HG03460 (cell line): Measurements from ENCODE around the gene C16orf89.
A peak's percentile ranks its signal among the peaks of the same experiment; 100 is the strongest.
"Not testable (repeated sequence)": the region's sequence is repeated elsewhere in the genome, so short reads cannot be mapped to it uniquely, and the experiment has no call there.

Experiments
- ATAC-seq: cut with Tn5 transposase; IDR thresholded peaks from one replicate; pipeline ENCODE4 v1.9.1; 2021; ENCODE audit not compliant: unreplicated experiment

Gene C16orf89

GRCh38 chr16:5084802-5085201 is 19.0 kb upstream of the C16orf89 start:
- not testable (repeated sequence) for ATAC-seq

- not testable (repeated sequence) for ATAC-seq
Measured at GRCh38 chr16:5084099-5084731, 18.5 kb upstream of the C16orf89 start.

DNA sequence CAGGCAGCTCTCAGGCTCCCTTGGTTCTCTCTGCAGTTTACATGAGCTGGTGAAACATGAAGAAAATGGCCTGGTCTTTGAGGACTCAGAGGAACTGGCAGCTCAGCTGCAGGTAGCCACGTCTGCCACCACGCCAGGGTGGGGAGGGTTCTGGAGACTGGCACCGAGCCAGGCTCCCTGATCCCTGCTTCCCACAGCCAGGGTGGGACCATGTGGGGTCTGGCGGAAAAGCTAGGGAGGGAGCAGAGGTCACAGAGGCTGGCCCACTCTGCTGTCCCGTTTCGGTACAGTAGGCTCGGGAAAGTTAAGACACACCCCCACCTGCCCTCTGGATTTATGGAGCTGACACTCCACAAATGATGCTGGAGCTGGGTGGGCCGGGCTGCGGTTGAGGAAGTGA is 17.9 kb upstream of the C16orf89 start:
- not testable (repeated sequence) for ATAC-seq

- ATAC-seq: not testable (repeated sequence)
Measured at GRCh38 chr16:5080996-5081395, 15.2 kb upstream of the C16orf89 start.

DNA sequence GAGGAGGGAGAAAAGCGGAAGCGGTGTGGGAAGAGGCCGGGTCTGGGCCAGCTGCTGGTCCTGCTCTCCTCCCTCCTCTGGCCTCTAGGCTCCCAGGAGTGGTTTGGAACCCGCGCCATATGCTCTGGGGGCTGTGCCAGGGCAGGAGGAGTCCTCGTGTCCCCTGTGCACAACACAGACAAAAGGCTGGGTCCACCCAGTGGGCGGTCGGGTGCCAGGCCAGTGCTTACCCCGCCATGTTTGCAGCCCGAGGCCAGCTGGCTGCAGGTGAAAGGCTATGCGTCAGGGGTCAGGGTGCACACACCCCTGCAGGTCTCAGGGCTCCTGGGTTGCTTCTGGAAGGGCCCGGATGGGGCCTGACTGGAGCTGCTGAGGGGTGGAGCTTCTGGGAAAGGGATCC is 14.7 kb upstream of the C16orf89 start:
- ATAC-seq: not testable (repeated sequence)

DNA sequence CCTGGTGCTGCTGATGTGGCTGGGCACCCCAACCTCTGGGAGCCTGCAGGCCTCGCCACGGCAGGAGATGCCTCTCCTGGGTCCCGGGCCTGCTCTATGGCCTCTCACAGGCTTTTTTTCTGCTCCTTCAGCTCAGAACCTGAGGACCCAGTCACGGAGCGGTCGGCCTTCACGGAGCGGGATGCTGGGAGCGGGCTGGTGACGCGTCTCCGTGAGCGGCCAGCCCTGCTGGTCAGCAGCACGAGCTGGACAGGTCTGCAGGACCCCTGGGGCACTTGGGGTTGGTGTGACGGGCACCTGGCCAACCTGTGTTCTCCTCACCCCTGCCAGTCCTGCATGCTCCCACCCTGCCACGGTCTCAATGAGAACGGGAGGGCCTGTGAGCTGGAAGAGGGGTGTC is 12.9 kb upstream of the C16orf89 start:
- no peak for ATAC-seq

GRCh38 chr16:5077304-5077703 is 11.5 kb upstream of the C16orf89 start:
- ATAC-seq: no peak

GRCh38 chr16:5075637-5076036 is 9.9 kb upstream of the C16orf89 start:
- no peak for ATAC-seq

DNA sequence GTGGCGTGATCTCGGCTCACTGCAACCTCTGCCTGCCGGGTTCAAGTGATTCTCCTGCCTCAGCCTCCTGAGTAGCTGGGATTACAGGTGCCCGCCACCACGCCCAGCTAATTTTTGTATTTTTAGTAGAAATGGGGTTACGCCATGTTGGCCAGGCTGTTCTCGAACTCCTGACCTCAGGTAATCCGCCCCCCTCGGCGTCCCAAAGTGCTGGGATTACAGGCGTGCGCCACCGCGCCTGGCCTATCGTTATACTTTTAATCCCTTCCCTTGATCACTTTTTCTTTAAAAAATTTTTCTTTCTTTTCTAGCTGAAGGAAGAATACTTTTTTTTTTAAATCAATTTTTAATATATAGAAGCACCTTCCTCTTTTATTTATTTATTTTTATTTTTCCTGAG is 8.0 kb upstream of the C16orf89 start:
- ATAC-seq: not testable (repeated sequence)

DNA sequence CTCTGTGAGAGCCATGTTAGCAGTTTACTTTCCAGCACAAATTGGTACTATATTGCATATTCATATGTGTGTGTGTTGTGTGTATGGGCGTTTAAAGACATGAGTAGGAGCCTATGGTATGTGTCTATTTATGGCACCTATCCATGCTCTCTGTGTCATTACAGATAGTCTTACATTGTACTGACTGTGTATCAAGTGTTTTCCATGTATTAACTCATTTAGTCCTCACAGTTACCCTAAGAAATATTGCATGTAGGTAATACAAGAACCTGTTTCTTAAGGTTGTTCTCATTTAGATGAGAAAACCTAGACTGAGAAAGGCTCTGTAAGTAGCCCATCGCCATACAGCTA is 7.5 kb upstream of the C16orf89 start:
- no peak for ATAC-seq

GRCh38 chr16:5072334-5073278 is 6.8 kb upstream of the C16orf89 start:
- peak; percentile 13 for ATAC-seq

GRCh38 chr16:5071681-5072333 is 6.1 kb upstream of the C16orf89 start, which contains the start of gene ALG1:
TSS of gene ALG1 (plus strand) at chr16:5071843. CDS start at chr16:5071850, 7 bp downstream.
- peak; percentile 81 for ATAC-seq

DNA sequence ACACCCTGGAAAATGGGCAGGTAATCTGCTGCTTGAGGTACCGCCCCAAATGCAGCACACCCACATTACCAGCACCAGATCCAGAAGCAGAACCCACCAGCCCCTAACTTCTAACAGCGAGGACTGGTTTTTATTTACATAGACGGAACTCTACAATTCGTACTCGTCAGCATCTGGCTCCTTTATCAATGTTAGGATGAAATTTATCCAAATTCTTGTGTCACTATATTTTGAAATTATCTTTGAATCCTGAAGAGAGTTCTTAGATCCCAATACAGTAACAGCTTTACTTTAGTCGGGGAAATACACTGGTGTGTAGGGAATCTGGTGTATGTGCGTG is 5.6 kb upstream of the C16orf89 start:
- no peak for ATAC-seq

DNA sequence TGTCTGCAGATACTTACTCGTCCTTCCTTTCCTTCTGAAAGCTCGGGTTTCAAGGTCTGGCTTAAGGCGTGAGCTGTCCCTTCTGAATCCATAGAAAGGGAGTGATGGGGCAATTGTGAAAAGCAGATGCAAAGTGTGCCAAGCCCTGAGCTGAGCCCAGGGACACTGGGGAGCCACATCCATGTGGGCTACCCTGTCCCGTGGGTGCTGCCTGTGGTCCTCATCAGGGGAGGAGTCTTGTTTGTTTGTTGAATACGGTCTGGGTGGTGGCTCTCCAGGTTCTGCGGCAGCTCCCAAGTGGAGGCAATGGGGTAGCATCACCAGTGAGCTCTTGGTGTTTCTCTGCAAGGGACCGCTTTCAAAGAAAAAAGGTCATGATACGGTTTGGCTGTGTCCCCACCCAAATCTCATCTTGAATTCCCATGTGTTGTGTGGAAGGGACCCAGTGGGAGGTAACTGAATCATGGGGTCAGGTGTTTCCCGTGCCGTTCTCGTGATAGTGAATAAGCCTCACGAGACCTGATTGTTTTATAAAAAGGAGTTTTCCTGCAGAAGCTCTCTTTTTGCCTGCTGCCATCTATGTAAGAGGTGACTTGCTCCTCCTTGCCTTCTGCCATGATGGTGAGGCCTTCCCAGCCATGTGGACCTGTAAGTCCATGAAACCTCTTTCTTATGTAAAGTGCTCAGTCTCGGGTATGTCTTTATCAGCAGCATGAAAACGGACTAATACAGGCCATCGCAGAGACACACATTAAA is 4.9 kb upstream of the C16orf89 start:
- no peak for ATAC-seq

- ATAC-seq: no peak
Measured at GRCh38 chr16:5069854-5070253, 4.1 kb upstream of the C16orf89 start.

GRCh38 chr16:5069048-5069447 is 3.3 kb upstream of the C16orf89 start:
- ATAC-seq: no peak

DNA sequence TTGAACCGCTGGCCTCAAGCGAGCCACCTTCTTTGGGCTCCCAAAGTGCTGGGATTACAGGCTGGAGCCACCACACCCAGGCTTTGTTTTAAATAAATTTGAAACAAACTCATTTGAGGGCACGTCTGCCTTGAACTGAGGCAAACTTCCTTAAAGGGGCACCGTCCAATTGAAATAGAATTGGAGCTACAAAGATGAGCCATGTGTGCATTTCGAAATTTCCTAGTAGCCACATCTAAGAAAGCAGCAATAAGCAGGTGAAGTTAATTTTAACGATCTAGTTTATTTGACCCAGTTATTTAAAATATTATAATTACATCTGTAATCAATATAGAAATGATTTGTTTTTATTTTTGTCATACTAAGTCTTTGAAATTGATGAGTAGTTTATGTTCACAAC is 755 bp upstream of the C16orf89 start:
- no peak for ATAC-seq

DNA sequence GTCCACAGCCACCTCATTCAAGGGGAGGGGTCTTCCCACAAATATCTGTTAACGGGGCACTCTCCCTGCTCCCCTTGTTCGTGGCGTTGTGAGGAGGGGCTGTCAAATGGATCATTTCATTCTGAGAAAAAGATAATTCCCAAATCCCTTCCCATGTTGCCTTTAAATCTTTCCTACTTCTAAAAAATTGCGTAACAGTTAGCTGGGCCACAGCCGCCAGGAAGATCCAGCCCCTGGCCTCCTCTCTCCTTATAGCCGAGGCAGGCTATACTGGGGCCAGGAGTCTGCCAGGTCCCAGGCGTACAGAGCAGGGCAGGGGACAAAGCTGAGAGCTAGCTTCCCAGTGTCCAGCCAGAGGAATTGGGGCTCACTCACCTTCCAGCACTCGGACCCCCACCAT is 430 bp downstream of the C16orf89 start:
- ATAC-seq: no peak

- no peak for ATAC-seq
Measured at GRCh38 chr16:5064915-5065314, 841 bp downstream of the C16orf89 start.

- ATAC-seq: no peak
Measured at GRCh38 chr16:5062790-5063765, 2.7 kb downstream of the C16orf89 start.
